Right lobe of liver (tissue), 6 donors: ENCODE results near the gene MBD3L1. TPM values are rescaled to one million over a fixed set of nuclear protein-coding genes. Genes with fewer than 3 reads are reported as not detected.

Experiments used
- ATAC-seq, 4 donors: fragments of 200-7000 bp; cut with Tn5 transposase; one replicate each; pipeline ENCODE4 v1.9.1; 2020; ENCODE audit warnings: mild to moderate bottlenecking in 4 of 4, moderate library complexity in 4 of 4
- DNase-seq, 3 donors: peaks; one replicate each; pipeline ENCODE4 v3.0.0-alpha.2; 2020
- H3K27ac ChIP-seq, 3 donors: fragments of 200-600 bp; one replicate each; pipeline ENCODE4 v1.8.0; 2022
- H3K27me3 ChIP-seq, 2 donors: fragments of 200-600 bp; one replicate each; pipeline ENCODE4 v1.8.0; 2022
- H3K36me3 ChIP-seq, 4 donors: fragments of 200-600 bp; sonication (generic) in 1 of 4; one replicate each; pipeline versions ENCODE4 v1.5.1 to v1.8.0; 2017 to 2022; ENCODE audit warnings: control low read depth in 1 of 4
- H3K4me1 ChIP-seq, 4 donors: fragments of 200-600 bp; sonication (generic) in 1 of 4; one replicate each; pipeline versions ENCODE4 v1.5.1 to v1.8.0; 2017 to 2022; ENCODE audit warnings: control low read depth in 1 of 4
- H3K4me3 ChIP-seq, 3 donors: fragments of 200-600 bp; one replicate each; pipeline ENCODE4 v1.8.0; 2022
- H3K9me3 ChIP-seq, 4 donors: fragments of 200-600 bp; sonication (generic) in 1 of 4; one replicate each; pipeline versions ENCODE4 v1.5.1 to v1.8.0; 2017 to 2022; ENCODE audit warnings: control low read depth in 1 of 4
- CTCF ChIP-seq, 4 donors: fragments of 200-600 bp in 3 of 4; fragments of 450-650 bp in 1 of 4; IDR thresholded peaks; one replicate each; pipeline versions ENCODE4 v1.5.1 to v1.8.0; 2016 to 2022; ENCODE audit warnings: antibody characterized with exemption in 4 of 4, mild to moderate bottlenecking in 2 of 4
- POLR2A ChIP-seq: fragments of 450-650 bp; IDR thresholded peaks from one replicate; pipeline ENCODE4 v1.6.1; 2017; ENCODE audit warnings: antibody characterized with exemption, mild to moderate bottlenecking
- WGBS: methylation state at CpG from one replicate; pipeline ENCODE4 v1.1.6; 2018; ENCODE audit warnings: low coverage, low lambda C conversion rate; ENCODE audit not compliant: insufficient coverage; ENCODE audit errors: missing lambda C conversion rate; 5-methylcytosine and 5-hydroxymethylcytosine counted together
- intact Hi-C, 2 donors: fragments of 100-400 bp; cut with DNase I; formaldehyde crosslinking; loops; one replicate each; pipeline versions ENCODE4 v1.11.2 to v1.14.1; 2022
- total RNA-seq, 6 experiments: library from RNA; depleted of rRNA in 2 of 6; stranded (reverse); fragments of >200 nt in 2 of 6; fragmentation: NEBNext Ultra II Directional in 3 of 6; extraction: Animal tissue kit (Norgen Biotek cat#: 25700) in 3 of 6; gene quantifications; one replicate each; pipeline versions ENCODE4 v1.1.0 to v1.2.4, GENCODE V29; 2016 to 2023
- donor health status: DM: no; HTN: yes; CAD: no.
- donor health status: DM: no; HTN: no; CAD: no.
- donor health status: DM: no; HTN: no; CAD: no.
- donor health status: DM: no; HTN: yes; CAD: no.
- donor health status: DM: no; HTN: yes; CAD: no.

Gene MBD3L1
- total RNA-seq, 6 experiments from 2014 or later = not detected

- no peak for TF ChIP-seq CTCF (IDR thresholded peaks at IDR 0.05)
- Histone ChIP-seq H3K27me3 (no peaks in the 10 kb centered on the region), H3K4me1 (no peaks in the 10 kb centered on the region), H3K9me3 (no peaks in the 10 kb centered on the region), H3K27ac (no peak overlapping the region), H3K36me3 (no peaks in the 10 kb centered on the region), H3K4me3 (no peak overlapping the region)
- DNase-seq = no peak
- 79% methylated on average over 2 of the region's 3 CpGs for WGBS
- no peak for ATAC-seq
- intact Hi-C loops = no loop called here
These were observed 26.1 kb downstream of the MBD3L1 start for GRCh38 chr19:8858260-8858659.

GRCh38 chr19:8866344-8866743 lies 34.2 kb downstream of the MBD3L1 start:
- no peak for TF ChIP-seq CTCF (IDR thresholded peaks at IDR 0.05)
- TF ChIP-seq POLR2A = no peak
- ATAC-seq (no peak), DNase-seq (no peak)
- no peaks in the 10 kb centered on the region for H3K9me3 ChIP-seq
- intact Hi-C loops = no loop called here
- H3K27me3 ChIP-seq = no peaks in the 10 kb centered on the region
- H3K4me3 ChIP-seq = no peak overlapping the region
- no peak overlapping the region for H3K27ac ChIP-seq
- no peaks in the 10 kb centered on the region for H3K4me1 ChIP-seq
- H3K36me3 ChIP-seq = no peaks in the 10 kb centered on the region

- Histone ChIP-seq H3K4me1 (no peaks in the 10 kb centered on the region), H3K4me3 (no peak overlapping the region), H3K27me3 (no peaks in the 10 kb centered on the region), H3K36me3 (no peaks in the 10 kb centered on the region), H3K9me3 (no peaks in the 10 kb centered on the region), H3K27ac (no peak overlapping the region)
- WGBS = 18% methylated on average over 6 of the region's 6 CpGs
- DNase-seq (no peak), ATAC-seq (no peak)
- intact Hi-C loops = no loop called here
- no peak for TF ChIP-seq POLR2A
- TF ChIP-seq CTCF (IDR thresholded peaks at IDR 0.05) = no peak
These were observed 45.9 kb downstream of the MBD3L1 start for GRCh38 chr19:8877854-8878705.

- ATAC-seq (no peak), DNase-seq (no peak)
- Histone ChIP-seq H3K4me1 (no peaks in the 10 kb centered on the region), H3K4me3 (no peak overlapping the region), H3K36me3 (no peaks in the 10 kb centered on the region), H3K27ac (no peak overlapping the region), H3K27me3 (no peaks in the 10 kb centered on the region), H3K9me3 (no peaks in the 10 kb centered on the region)
- 59% methylated on average over 2 of the region's 2 CpGs for WGBS
- TF ChIP-seq POLR2A = no peak
- TF ChIP-seq CTCF (IDR thresholded peaks at IDR 0.05) = no peak
- intact Hi-C loops = no loop called here
These were observed 48.8 kb downstream of the MBD3L1 start for GRCh38 chr19:8880868-8881488.
